Lung (tissue), 12 donors: Measurements from ENCODE around the gene PTPRT. TPM values are rescaled to one million over a fixed set of nuclear protein-coding genes. Genes with fewer than 3 reads are reported as not detected.
A peak's percentile ranks its signal among the peaks of the same experiment; 100 is the strongest.

Experiments
- ATAC-seq: fragments of 200-7000 bp; cut with Tn5 transposase; one replicate; pipeline ENCODE4 v1.9.1; 2020; ENCODE audit warnings: moderate number of reproducible peaks; ENCODE audit not compliant: insufficient read depth, low FRiP score
- DNase-seq, 3 donors: peaks; one replicate each; pipeline ENCODE4 v3.0.0-alpha.2; 2013 to 2017
- H3K27ac ChIP-seq, 2 donors: one replicate each; pipeline ENCODE4 v1.5.1; 2013; ENCODE audit warnings: mild to moderate bottlenecking in 2 of 2, moderate library complexity in 2 of 2, control low read depth in 1 of 2, inconsistent platforms in 1 of 2, low read depth in 1 of 2, low read length in 1 of 2
- H3K27me3 ChIP-seq, 3 donors: one replicate each; pipeline ENCODE4 v1.5.1; 2013; ENCODE audit warnings: low read length in 2 of 3; ENCODE audit not compliant: control insufficient read depth in 3 of 3, insufficient read depth in 3 of 3
- H3K36me3 ChIP-seq, 4 donors: one replicate each; pipeline ENCODE4 v1.5.1; 2013; ENCODE audit warnings: low read length in 4 of 4, mild to moderate bottlenecking in 1 of 4, moderate library complexity in 1 of 4; ENCODE audit not compliant: control insufficient read depth in 4 of 4, insufficient read depth in 4 of 4
- H3K4me1 ChIP-seq, 5 donors: one replicate each; pipeline ENCODE4 v1.5.1; 2013; ENCODE audit warnings: low read length in 5 of 5, mild to moderate bottlenecking in 2 of 5, moderate library complexity in 1 of 5; ENCODE audit not compliant: control insufficient read depth in 5 of 5, insufficient read depth in 5 of 5
- H3K4me3 ChIP-seq: one replicate; pipeline ENCODE4 v1.5.1; 2013; ENCODE audit warnings: mild to moderate bottlenecking, control low read depth, moderate library complexity
- H3K9ac ChIP-seq, 2 donors: one replicate each; pipeline ENCODE4 v1.5.1; 2013; ENCODE audit warnings: low read length in 2 of 2, control low read depth in 1 of 2; ENCODE audit not compliant: insufficient read depth in 1 of 2
- H3K9me3 ChIP-seq, 4 donors: one replicate each; pipeline ENCODE4 v1.5.1; 2013; ENCODE audit warnings: low read length in 3 of 4, mild to moderate bottlenecking in 1 of 4, moderate library complexity in 1 of 4; ENCODE audit not compliant: control insufficient read depth in 4 of 4, insufficient read depth in 3 of 4
- WGBS, 2 donors: extraction: QIAGEN DNeasy Blood & Tissue Kit; methylation state at CpG; one replicate each; pipeline ENCODE4 v1.1.7; 2013; 5-methylcytosine and 5-hydroxymethylcytosine counted together
- polyA plus RNA-seq, 2 donors: library from polyadenylated mRNA; stranded (reverse); fragments of 200-250 nt; gene quantifications; one replicate each; pipeline ENCODE4 v1.2.1, GENCODE V29; 2013
- total RNA-seq, 2 donors: library from RNA; depleted of rRNA in 1 of 2; stranded (reverse); fragments of >200 nt in 1 of 2; gene quantifications; one replicate each; pipeline ENCODE4 v1.2.1, GENCODE V29; 2014 to 2021
- TF ChIP-seq, protein P1 (sequence below): IDR thresholded peaks from 2 replicates; pipeline ENCODE4 v1.5.1; 2012; ENCODE audit warnings: mild to moderate bottlenecking; ENCODE audit errors: control extremely low read depth, extremely low read depth
- donor health status: control.
- donor health status: control.
- donor health status: Bipolar disorder and iron deficiency.
- donor health status: healthy.
- donor health status: DM: yes; HTN: yes; CAD: no.

The PTPRT gene
- total and polyA plus RNA-seq, 4 donors: 0.37 to 13.8 (median 6.1) TPM

DNA sequence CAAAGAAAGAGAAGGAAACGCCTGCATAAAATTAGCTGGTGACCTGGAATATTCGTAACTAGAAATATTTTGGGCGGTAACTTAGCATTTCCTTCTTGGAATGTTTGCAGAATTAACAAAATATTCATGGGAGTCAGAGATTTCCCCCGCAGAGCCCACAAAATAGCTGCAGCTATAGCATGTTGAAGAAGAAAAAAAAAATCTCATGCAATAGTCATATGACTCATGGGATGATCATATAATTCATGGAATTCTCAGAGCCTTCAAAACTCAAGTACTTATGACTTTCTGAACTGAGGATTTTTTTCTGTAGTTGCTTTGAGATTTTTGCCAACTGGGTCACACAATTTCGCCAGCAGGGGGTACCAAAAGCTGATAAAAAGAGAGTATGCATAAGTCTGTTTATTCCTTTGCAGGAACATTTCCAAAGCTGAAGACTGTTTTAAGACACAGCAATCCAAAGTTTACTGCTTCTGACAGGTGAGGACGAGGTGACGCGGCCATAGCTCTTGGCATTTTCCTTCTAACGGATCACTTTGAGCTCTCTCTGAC lies 985.5 kb downstream of the PTPRT start:
- peaks cover 0 to 4% (median 0%) of the 10 kb centered on the region in 3 donors for H3K27me3 ChIP-seq
- DNase-seq (peak; percentile 25 to 74 (median 53)), ATAC-seq (no peak)
- no peaks in the 10 kb centered on the region for H3K9me3 ChIP-seq
- no peak overlapping the region for H3K9ac ChIP-seq
- TF ChIP-seq, protein P1, sequence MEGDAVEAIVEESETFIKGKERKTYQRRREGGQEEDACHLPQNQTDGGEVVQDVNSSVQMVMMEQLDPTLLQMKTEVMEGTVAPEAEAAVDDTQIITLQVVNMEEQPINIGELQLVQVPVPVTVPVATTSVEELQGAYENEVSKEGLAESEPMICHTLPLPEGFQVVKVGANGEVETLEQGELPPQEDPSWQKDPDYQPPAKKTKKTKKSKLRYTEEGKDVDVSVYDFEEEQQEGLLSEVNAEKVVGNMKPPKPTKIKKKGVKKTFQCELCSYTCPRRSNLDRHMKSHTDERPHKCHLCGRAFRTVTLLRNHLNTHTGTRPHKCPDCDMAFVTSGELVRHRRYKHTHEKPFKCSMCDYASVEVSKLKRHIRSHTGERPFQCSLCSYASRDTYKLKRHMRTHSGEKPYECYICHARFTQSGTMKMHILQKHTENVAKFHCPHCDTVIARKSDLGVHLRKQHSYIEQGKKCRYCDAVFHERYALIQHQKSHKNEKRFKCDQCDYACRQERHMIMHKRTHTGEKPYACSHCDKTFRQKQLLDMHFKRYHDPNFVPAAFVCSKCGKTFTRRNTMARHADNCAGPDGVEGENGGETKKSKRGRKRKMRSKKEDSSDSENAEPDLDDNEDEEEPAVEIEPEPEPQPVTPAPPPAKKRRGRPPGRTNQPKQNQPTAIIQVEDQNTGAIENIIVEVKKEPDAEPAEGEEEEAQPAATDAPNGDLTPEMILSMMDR: no peak
- no peak overlapping the region for H3K27ac ChIP-seq
- no peaks in the 10 kb centered on the region for H3K4me1 ChIP-seq
- H3K4me3 ChIP-seq: no peak overlapping the region
- 60 to 71% methylated on average over 9 of the region's 9 CpGs for WGBS, 2 donors
- H3K36me3 ChIP-seq: no peaks in the 10 kb centered on the region

DNA sequence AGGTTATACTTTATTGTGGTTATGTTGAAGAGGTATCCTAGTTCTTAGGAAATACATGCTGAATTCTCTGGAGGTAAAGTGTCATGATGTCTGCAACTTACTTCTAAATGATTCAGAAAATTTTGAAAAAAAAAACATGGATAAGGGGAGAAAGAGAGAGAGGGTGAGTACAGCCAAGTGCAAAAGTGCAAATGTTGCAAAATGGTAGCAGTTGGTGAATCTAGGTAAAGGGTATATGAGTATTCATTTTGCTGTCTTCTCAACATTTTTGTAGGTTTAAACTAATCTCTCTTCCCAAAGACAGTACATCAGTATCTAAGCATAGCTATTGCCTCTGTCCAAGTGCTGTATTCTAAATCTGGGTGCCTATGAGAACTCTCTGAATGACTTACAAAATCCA lies 992.1 kb downstream of the PTPRT start:
- H3K4me3 ChIP-seq: no peak overlapping the region
- peaks cover 0 to 9% (median 0%) of the 10 kb centered on the region in 3 donors for H3K27me3 ChIP-seq
- no peak for DNase-seq
- H3K4me1 ChIP-seq: no peaks in the 10 kb centered on the region
- no peak for ATAC-seq
- H3K9ac ChIP-seq: no peak overlapping the region
- H3K27ac ChIP-seq: no peak overlapping the region
- TF ChIP-seq, protein P1: no peak
- H3K9me3 ChIP-seq: no peaks in the 10 kb centered on the region
- no peaks in the 10 kb centered on the region for H3K36me3 ChIP-seq

DNA sequence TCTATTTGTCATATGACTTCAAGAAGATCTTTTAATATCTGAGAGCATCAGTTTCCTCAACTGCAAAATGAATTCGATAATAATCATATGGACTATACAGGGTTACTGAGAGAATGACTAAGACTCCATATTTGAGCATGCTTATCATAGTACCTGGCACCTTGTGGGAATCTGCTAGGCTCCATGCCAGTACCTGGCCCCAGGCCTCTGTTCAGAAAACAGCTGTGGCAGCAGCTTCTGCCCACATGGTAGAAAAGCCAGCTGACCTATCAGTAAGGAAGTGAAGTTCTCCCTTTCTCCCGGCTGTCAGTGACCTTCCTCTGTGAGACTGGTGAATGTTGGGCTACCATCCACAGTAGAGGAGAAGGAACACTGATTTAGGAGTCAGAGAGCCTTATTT lies 996.6 kb downstream of the PTPRT start:
- H3K27ac ChIP-seq: no peak overlapping the region
- no peaks in the 10 kb centered on the region for H3K36me3 ChIP-seq
- no peaks in the 10 kb centered on the region for H3K4me1 ChIP-seq
- no peaks in the 10 kb centered on the region for H3K9me3 ChIP-seq
- DNase-seq (no peak), ATAC-seq (no peak)
- TF ChIP-seq, protein P1: no peak
- 73% methylated on average over 2 of the region's 2 CpGs for WGBS, 2 donors
- H3K4me3 ChIP-seq: no peak overlapping the region
- H3K27me3 ChIP-seq: peaks cover 0 to 5% (median 0%) of the 10 kb centered on the region in 3 donors
- H3K9ac ChIP-seq: no peak overlapping the region

DNA sequence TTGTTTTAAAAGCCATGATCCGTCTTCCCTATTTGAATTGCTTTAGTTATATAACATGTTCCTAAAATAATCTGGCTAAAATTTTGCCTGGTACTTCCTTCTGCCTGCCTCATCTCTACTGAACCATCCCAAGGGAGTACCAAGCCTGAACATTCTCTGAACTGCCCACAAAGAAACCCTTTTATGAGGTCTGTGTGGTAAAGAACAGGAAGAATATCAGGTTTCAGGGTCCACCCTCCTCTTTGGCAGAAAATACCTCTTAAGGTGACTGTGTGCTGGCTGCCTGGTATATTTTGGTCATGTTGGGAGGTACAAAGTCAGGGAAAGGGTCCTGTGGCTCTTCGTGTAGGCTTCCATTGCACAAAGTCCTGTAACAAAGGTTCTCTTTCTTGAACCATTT lies 997.4 kb downstream of the PTPRT start:
- Histone ChIP-seq H3K4me3 (no peak overlapping the region), H3K27ac (no peak overlapping the region), H3K9me3 (no peaks in the 10 kb centered on the region), H3K27me3 (peaks cover 0 to 5% (median 0%) of the 10 kb centered on the region in 3 donors), H3K9ac (no peak overlapping the region), H3K4me1 (no peaks in the 10 kb centered on the region), H3K36me3 (no peaks in the 10 kb centered on the region)
- TF ChIP-seq, protein P1: no peak
- DNase-seq: no peak
- ATAC-seq: no peak
- 29 to 60% methylated on average over 2 of the region's 2 CpGs for WGBS, 2 donors
